OCI-LY7 (cell line): ENCODE results near the gene SLC17A9. TPM values are rescaled to one million over a fixed set of nuclear protein-coding genes. Genes with fewer than 3 reads are reported as not detected.

Source experiments
- BruUV-seq: library from RNA; stranded (reverse); fragments of 400-500 nt; replicated peaks from 2 replicates; lab custom pipeline; 2021; lab: Mats Ljungman, UMichigan
- CTCF ChIA-PET: fragments of 300-600 bp; sonication (Branson Sonifier 250); formaldehyde crosslinking; loops from one replicate; lab custom pipeline; 2022; ENCODE audit warnings: antibody characterized with exemption; ENCODE audit not compliant: unreplicated experiment; lab: Charles Lee
- POLR2A ChIA-PET: fragments of 300-600 bp; sonication (Branson Sonifier 250); formaldehyde crosslinking; loops from one replicate; lab custom pipeline; 2022; ENCODE audit warnings: antibody characterized with exemption; lab: Charles Lee
- DNase-seq: peaks from one replicate; pipeline ENCODE4 v3.0.0-alpha.2; 2015; ENCODE audit warnings: low spot score
- H2AFZ ChIP-seq: fragments of 200-600 bp; sonication (generic), shearing (Covaris generic); 2 replicates; pipeline ENCODE4 v1.6.1; 2014; ENCODE audit warnings: mild to moderate bottlenecking, antibody characterized with exemption, low read length, moderate library complexity
- H3K27ac ChIP-seq: fragments of 200-600 bp; sonication (generic); 2 replicates; pipeline ENCODE4 v1.5.1; 2014; ENCODE audit warnings: mixed run types, low read depth, mild to moderate bottlenecking, moderate library complexity, low read length, inconsistent platforms; ENCODE audit not compliant: poor library complexity, severe bottlenecking
- H3K36me3 ChIP-seq: fragments of 200-600 bp; sonication (generic); 2 replicates; pipeline ENCODE4 v1.6.1; 2014; ENCODE audit warnings: mild to moderate bottlenecking, antibody characterized with exemption, low read length, moderate library complexity, mixed read lengths; ENCODE audit not compliant: insufficient read depth
- H3K4me1 ChIP-seq: fragments of 200-600 bp; sonication (generic); 2 replicates; pipeline ENCODE4 v1.5.1; 2014; ENCODE audit warnings: mild to moderate bottlenecking, low read length; ENCODE audit not compliant: insufficient read depth, poor library complexity, severe bottlenecking
- H3K4me2 ChIP-seq: fragments of 200-600 bp; sonication (generic); 2 replicates; pipeline ENCODE4 v1.6.1; 2014; ENCODE audit warnings: mild to moderate bottlenecking, low read length
- H3K4me3 ChIP-seq: fragments of 200-600 bp; sonication (generic); 2 replicates; pipeline ENCODE4 v1.5.1; 2014; ENCODE audit warnings: mild to moderate bottlenecking, low read depth, low read length; ENCODE audit not compliant: poor library complexity, severe bottlenecking
- H3K79me2 ChIP-seq: fragments of 200-600 bp; sonication (generic); 2 replicates; pipeline ENCODE4 v1.6.1; 2016; ENCODE audit warnings: low read depth, mild to moderate bottlenecking, low read length, moderate library complexity, mixed read lengths; ENCODE audit not compliant: insufficient read depth
- H3K9me2 ChIP-seq: fragments of 200-600 bp; sonication (generic); 2 replicates; pipeline ENCODE4 v1.6.1; 2016; ENCODE audit warnings: mild to moderate bottlenecking, low read length, mixed read lengths; ENCODE audit not compliant: insufficient read depth
- H3K9me3 ChIP-seq: fragments of 200-600 bp; sonication (generic); 2 replicates; pipeline ENCODE4 v1.6.1; 2014; ENCODE audit warnings: mild to moderate bottlenecking, mixed run types, low read length, mixed read lengths
- H4K20me1 ChIP-seq: fragments of 200-600 bp; sonication (generic); 2 replicates; pipeline ENCODE4 v1.6.1; 2014; ENCODE audit warnings: mild to moderate bottlenecking, antibody characterized with exemption, low read length, moderate library complexity, mixed read lengths; ENCODE audit not compliant: insufficient read depth
- EZH2phosphoT487 ChIP-seq: fragments of 200-600 bp; sonication (generic); IDR thresholded peaks from 2 replicates; pipeline ENCODE4 v1.6.1; 2018; ENCODE audit warnings: low read depth, borderline replicate concordance, mild to moderate bottlenecking, mixed run types, antibody characterized with exemption, low read length, moderate library complexity, mixed read lengths
- intact Hi-C: fragments of 100-400 bp; cut with micrococcal nuclease; formaldehyde crosslinking; loops from one replicate; pipeline ENCODE4 v1.10.0; 2022; ENCODE audit not compliant: unreplicated experiment
- total RNA-seq, 2 experiments: library from RNA; depleted of rRNA in 1 of 2; stranded (reverse); fragments of >200 nt in 1 of 2; shearing (Covaris generic) in 1 of 2; gene quantifications; 2 replicates each; pipeline ENCODE4 v1.2.3, GENCODE V29; 2014 to 2022
- TF ChIP-seq, protein P1 (sequence below): fragments of 200-600 bp; sonication (generic); conservative IDR thresholded peaks from 2 replicates; pipeline ENCODE4 v1.5.1; 2014; ENCODE audit warnings: mild to moderate bottlenecking, antibody characterized with exemption, low read length, moderate library complexity, mixed read lengths

SLC17A9 gene
- total RNA-seq, 2 experiments from 2014 or later: 2.0 to 8.1 TPM

DNA sequence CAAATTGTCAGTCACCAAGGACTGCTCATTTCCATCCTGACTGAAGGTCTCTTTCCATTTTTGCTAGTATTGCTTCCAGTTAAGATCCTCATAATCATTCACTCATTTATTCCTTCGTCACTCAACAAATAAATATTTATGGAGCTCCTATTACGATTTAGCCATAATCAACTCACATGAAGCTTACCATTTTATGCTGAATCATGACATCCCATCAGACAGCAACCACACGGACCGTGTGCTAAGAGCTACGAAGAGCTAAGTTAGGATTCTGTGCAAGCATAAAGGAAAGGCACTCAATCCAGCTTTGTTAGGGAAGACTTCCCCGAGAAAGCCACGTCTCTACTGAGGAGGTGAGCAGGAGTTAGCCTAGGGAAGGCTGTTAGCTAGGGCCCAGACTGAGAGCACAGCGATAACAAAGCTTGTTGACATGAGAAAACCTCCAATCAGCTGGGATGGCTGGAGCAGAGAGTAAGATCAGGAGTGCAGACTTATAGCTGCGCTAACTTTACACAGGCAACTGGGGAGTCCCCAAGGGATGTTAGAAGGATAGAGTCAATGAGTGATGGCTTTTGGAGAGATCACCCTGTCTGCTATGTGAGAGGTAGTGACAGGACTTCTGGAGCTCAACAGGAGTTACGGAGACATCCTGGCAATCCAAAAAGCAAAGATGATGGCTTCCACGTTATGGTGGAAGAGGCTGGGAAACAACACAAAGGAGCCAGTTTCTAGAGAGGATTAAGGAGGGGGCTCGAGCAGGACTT, 17.1 kb upstream of the SLC17A9 start:
- ChIA-PET CTCF (no interaction called here), POLR2A (interaction anchor here (1.3 kb wide), 1 partner anchor 19 kb away, joined by 3 read pairs; no protein-coding TSS in a partner anchor)
- intact Hi-C loops: no loop called here
- peaks cover 93% of the 10 kb centered on the region for H3K79me2 ChIP-seq
- peaks cover 63% of the 10 kb centered on the region for H3K36me3 ChIP-seq
- no peaks in the 10 kb centered on the region for H3K9me2 ChIP-seq
- 0 out of 2 replicates have a peak overlapping the region, but pooled peaks have one; percentile 80 for H3K4me2 ChIP-seq
- peaks cover 22% of the 10 kb centered on the region; the same call in 1 of the 2 replicates for H4K20me1 ChIP-seq
- DNase-seq: no peak
- no peak overlapping the region for H3K4me3 ChIP-seq
- no peak overlapping the region for H2AFZ ChIP-seq
- peaks cover 70% of the 10 kb centered on the region for H3K4me1 ChIP-seq
- H3K27ac ChIP-seq: no peak overlapping the region
- no TSS peak for BruUV-seq
- TF ChIP-seq EZH2phosphoT487: no peak
- TF ChIP-seq, protein P1, sequence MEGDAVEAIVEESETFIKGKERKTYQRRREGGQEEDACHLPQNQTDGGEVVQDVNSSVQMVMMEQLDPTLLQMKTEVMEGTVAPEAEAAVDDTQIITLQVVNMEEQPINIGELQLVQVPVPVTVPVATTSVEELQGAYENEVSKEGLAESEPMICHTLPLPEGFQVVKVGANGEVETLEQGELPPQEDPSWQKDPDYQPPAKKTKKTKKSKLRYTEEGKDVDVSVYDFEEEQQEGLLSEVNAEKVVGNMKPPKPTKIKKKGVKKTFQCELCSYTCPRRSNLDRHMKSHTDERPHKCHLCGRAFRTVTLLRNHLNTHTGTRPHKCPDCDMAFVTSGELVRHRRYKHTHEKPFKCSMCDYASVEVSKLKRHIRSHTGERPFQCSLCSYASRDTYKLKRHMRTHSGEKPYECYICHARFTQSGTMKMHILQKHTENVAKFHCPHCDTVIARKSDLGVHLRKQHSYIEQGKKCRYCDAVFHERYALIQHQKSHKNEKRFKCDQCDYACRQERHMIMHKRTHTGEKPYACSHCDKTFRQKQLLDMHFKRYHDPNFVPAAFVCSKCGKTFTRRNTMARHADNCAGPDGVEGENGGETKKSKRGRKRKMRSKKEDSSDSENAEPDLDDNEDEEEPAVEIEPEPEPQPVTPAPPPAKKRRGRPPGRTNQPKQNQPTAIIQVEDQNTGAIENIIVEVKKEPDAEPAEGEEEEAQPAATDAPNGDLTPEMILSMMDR: no peak
- H3K9me3 ChIP-seq: no peaks in the 10 kb centered on the region

DNA sequence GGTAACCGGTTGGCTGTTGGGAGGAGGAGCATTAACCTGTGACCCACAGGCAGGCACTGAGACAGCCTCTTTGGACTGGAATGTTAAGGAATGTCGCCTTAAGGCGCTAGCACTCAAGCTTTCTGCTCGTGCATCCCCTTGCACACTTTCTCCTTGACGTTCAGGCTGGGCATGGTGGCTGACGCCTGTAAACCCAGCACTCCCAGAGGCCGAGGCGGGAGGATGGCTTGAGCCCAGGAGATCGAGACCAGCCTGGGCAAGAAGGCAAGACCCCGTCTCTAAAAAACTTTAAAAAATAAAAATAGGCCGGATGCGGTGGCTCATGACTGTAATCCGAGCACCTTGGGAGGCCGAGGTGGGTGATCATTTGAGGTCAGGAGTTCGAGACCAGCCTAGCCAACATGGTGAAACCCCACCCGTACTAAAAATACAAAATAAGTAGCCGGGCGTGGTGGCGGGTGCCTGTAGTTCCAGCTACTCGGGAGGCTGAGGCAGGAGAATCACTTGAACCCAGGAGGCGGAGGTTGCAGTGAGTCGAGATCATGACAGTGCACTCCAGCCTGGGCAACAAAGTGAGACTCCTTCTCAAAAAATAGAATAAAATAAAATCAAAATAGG, 16.4 kb upstream of the SLC17A9 start:
- intact Hi-C loops: no loop called here
- peaks cover 19% of the 10 kb centered on the region; the same call in 1 of the 2 replicates for H4K20me1 ChIP-seq
- H3K4me1 ChIP-seq: peaks cover 63% of the 10 kb centered on the region
- no peaks in the 10 kb centered on the region for H3K9me3 ChIP-seq
- H3K36me3 ChIP-seq: peaks cover 62% of the 10 kb centered on the region
- no peak for TF ChIP-seq EZH2phosphoT487
- TF ChIP-seq, protein P1: no peak
- ChIA-PET CTCF (no interaction called here), POLR2A (interaction anchor here (1.1 to 1.3 kb wide), 2 partner anchors 17 to 19 kb away, joined by 3 to 4 read pairs; no protein-coding TSS in a partner anchor)
- no peak overlapping the region for H2AFZ ChIP-seq
- BruUV-seq: no TSS peak
- H3K4me2 ChIP-seq: peak overlapping the region; percentile 80
- H3K9me2 ChIP-seq: no peaks in the 10 kb centered on the region
- H3K4me3 ChIP-seq: peak overlapping the region; percentile 82
- DNase-seq: no peak
- H3K79me2 ChIP-seq: peaks cover 93% of the 10 kb centered on the region
- no peak overlapping the region for H3K27ac ChIP-seq
